NCI-H2227 (cell line): ENCODE data around the gene VAMP2.
A peak's percentile ranks its signal among the peaks of the same experiment; 100 is the strongest.

Experiments
- DNase-seq: peaks from one replicate; lab custom pipeline; 2025; ENCODE audit not compliant: unreplicated experiment; lab: John Stamatoyannopoulos, UW

VAMP2 gene

GRCh38 chr17:8124350-8125153, 38.2 kb downstream of the VAMP2 start:
- DNase-seq: no peak

GRCh38 chr17:8123695-8124349, 38.9 kb downstream of the VAMP2 start, which contains the start of gene HES7:
TSS of gene HES7 (minus strand) at chr17:8124106. CDS start at chr17:8124084, 22 bp downstream.
- peak; percentile 18 for DNase-seq

GRCh38 chr17:8122924-8123694, 39.6 kb downstream of the VAMP2 start:
- no peak for DNase-seq

GRCh38 chr17:8122422-8122923, 40.3 kb downstream of the VAMP2 start:
- no peak for DNase-seq

- peak; percentile 48 for DNase-seq
Measured at GRCh38 chr17:8121681-8122421, 40.9 kb downstream of the VAMP2 start.

GRCh38 chr17:8121407-8121680, 41.4 kb downstream of the VAMP2 start:
- no peak for DNase-seq

GRCh38 chr17:8120520-8121406, 42.0 kb downstream of the VAMP2 start:
- peak; percentile 74 for DNase-seq

- peak; percentile 91 for DNase-seq
Measured at GRCh38 chr17:8119581-8120519, 42.9 kb downstream of the VAMP2 start.

GRCh38 chr17:8118769-8119580, 43.8 kb downstream of the VAMP2 start:
- DNase-seq: peak; percentile 86

- DNase-seq: no peak
Measured at GRCh38 chr17:8117980-8118768, 44.6 kb downstream of the VAMP2 start, which contains the start of gene ALOXE3. TSS of gene ALOXE3 (minus strand) at chr17:8118514. CDS start at chr17:8117990, 524 bp downstream.

GRCh38 chr17:8117367-8117979, 45.3 kb downstream of the VAMP2 start:
- no peak for DNase-seq

- no peak for DNase-seq
Measured at GRCh38 chr17:8116776-8117175, 46.0 kb downstream of the VAMP2 start.

- no peak for DNase-seq
Measured at GRCh38 chr17:8110907-8111306, 51.8 kb downstream of the VAMP2 start.

GRCh38 chr17:8110456-8110804, 52.3 kb downstream of the VAMP2 start:
- DNase-seq: no peak

- peak; percentile 60 for DNase-seq
Measured at GRCh38 chr17:8109661-8110455, 52.9 kb downstream of the VAMP2 start.
